ENCODE data around the gene MEGF9.

The MEGF9 gene

GRCh38 chr9:120720404-120720803 lies 6.1 kb upstream of the MEGF9 start:
- Histone ChIP-seq H3K4me2 (ENCODE audit: low read depth, low read length, poor library complexity, severe bottlenecking) (no peak overlapping the region), H3K4me3 (ENCODE audit: insufficient read depth, low read length, poor library complexity, severe bottlenecking) (no peak overlapping the region), H4K20me1 (ENCODE audit: low read depth, low read length) (no peaks in the 10 kb centered on the region), H3K79me2 (ENCODE audit: insufficient read depth, low read length) (no peaks in the 10 kb centered on the region), H3K27ac (ENCODE audit: low read depth, low read length) (no peak overlapping the region), H3K9me3 (ENCODE audit: insufficient read depth, low read length) (no peaks in the 10 kb centered on the region), H3K27me3 (ENCODE audit: low read length) (no peaks in the 10 kb centered on the region), H2AFZ (ENCODE audit: low read depth, low read length, severe bottlenecking) (no peak overlapping the region), H3F3A (ENCODE audit: insufficient read depth) (no peaks in the 10 kb centered on the region), H3K9me2 (replicated peaks; ENCODE audit: insufficient read depth, low read length) (no peaks in the 10 kb centered on the region), H3K9ac (ENCODE audit: low read length) (no peak overlapping the region), H3K36me3 (ENCODE audit: low read length) (no peaks in the 10 kb centered on the region)
- TF ChIP-seq EZH2phosphoT487 (conservative IDR thresholded peaks at IDR 0.05; ENCODE audit: low read length) (no peak), CTCF (IDR thresholded peaks at IDR 0.05; ENCODE audit: insufficient read depth, low read length, poor library complexity, severe bottlenecking) (no peak)

GRCh38 chr9:120718316-120718715 lies 4.0 kb upstream of the MEGF9 start:
- Histone ChIP-seq H3K4me2 (ENCODE audit: low read depth, low read length, poor library complexity, severe bottlenecking) (no peak overlapping the region), H3F3A (ENCODE audit: insufficient read depth) (no peaks in the 10 kb centered on the region), H3K27me3 (ENCODE audit: low read length) (no peaks in the 10 kb centered on the region), H3K9me2 (replicated peaks; ENCODE audit: insufficient read depth, low read length) (no peaks in the 10 kb centered on the region), H3K9ac (ENCODE audit: low read length) (no peak overlapping the region), H4K20me1 (ENCODE audit: low read depth, low read length) (no peaks in the 10 kb centered on the region), H2AFZ (ENCODE audit: low read depth, low read length, severe bottlenecking) (no peak overlapping the region), H3K79me2 (ENCODE audit: insufficient read depth, low read length) (no peaks in the 10 kb centered on the region), H3K36me3 (ENCODE audit: low read length) (no peaks in the 10 kb centered on the region), H3K4me3 (ENCODE audit: insufficient read depth, low read length, poor library complexity, severe bottlenecking) (no peak overlapping the region), H3K9me3 (ENCODE audit: insufficient read depth, low read length) (no peaks in the 10 kb centered on the region), H3K27ac (ENCODE audit: low read depth, low read length) (no peak overlapping the region)
- TF ChIP-seq EZH2phosphoT487 (conservative IDR thresholded peaks at IDR 0.05; ENCODE audit: low read length) (no peak), CTCF (IDR thresholded peaks at IDR 0.05; ENCODE audit: insufficient read depth, low read length, poor library complexity, severe bottlenecking) (no peak)

GRCh38 chr9:120717176-120717575 lies 2.9 kb upstream of the MEGF9 start:
- H3K27ac ChIP-seq (ENCODE audit: low read depth, low read length) = no peak overlapping the region
- no peak overlapping the region for H2AFZ ChIP-seq (ENCODE audit: low read depth, low read length, severe bottlenecking)

More at GRCh38 chr9:120717176-120717575, 2.9 kb upstream of the MEGF9 start:
- no peak overlapping the region for H3K4me3 ChIP-seq (ENCODE audit: insufficient read depth, low read length, poor library complexity, severe bottlenecking)
- H3F3A ChIP-seq (ENCODE audit: insufficient read depth) = no peaks in the 10 kb centered on the region; the same call in 1 of the 2 replicates
- H3K9me2 ChIP-seq (replicated peaks; ENCODE audit: insufficient read depth, low read length) = no peaks in the 10 kb centered on the region
- TF ChIP-seq EZH2phosphoT487 (conservative IDR thresholded peaks at IDR 0.05; ENCODE audit: low read length) (no peak), CTCF (IDR thresholded peaks at IDR 0.05; ENCODE audit: insufficient read depth, low read length, poor library complexity, severe bottlenecking) (no peak)
- no peak overlapping the region for H3K4me2 ChIP-seq (ENCODE audit: low read depth, low read length, poor library complexity, severe bottlenecking)
- no peaks in the 10 kb centered on the region for H3K27me3 ChIP-seq (ENCODE audit: low read length)
- no peak overlapping the region for H3K9ac ChIP-seq (ENCODE audit: low read length)
- H4K20me1 ChIP-seq (ENCODE audit: low read depth, low read length) = no peaks in the 10 kb centered on the region
- no peaks in the 10 kb centered on the region for H3K9me3 ChIP-seq (ENCODE audit: insufficient read depth, low read length)
- H3K36me3 ChIP-seq (ENCODE audit: low read length) = no peaks in the 10 kb centered on the region
- H3K79me2 ChIP-seq (ENCODE audit: insufficient read depth, low read length) = no peaks in the 10 kb centered on the region

All from SU-DHL-6 (cell line).